Hepatocyte (in vitro differentiated cells): Measurements from ENCODE around the gene EEPD1.

ENCODE experiments used
- EZH2 ChIP-seq: fragments of 200-600 bp; sonication (generic); IDR thresholded peaks from 2 replicates; pipeline ENCODE4 v1.6.1; 2016; ENCODE audit warnings: antibody characterized with exemption, mild to moderate bottlenecking, borderline replicate concordance
- EZH2phosphoT487 ChIP-seq: fragments of 200-600 bp; sonication (generic); IDR thresholded peaks from one replicate; pipeline ENCODE4 v1.6.1; 2018; ENCODE audit warnings: antibody characterized with exemption, mild to moderate bottlenecking, low read depth, moderate library complexity; ENCODE audit not compliant: unreplicated experiment, severe bottlenecking
- TF ChIP-seq, protein P1 (sequence below): fragments of 200-600 bp; sonication (generic); IDR thresholded peaks from 2 replicates; pipeline ENCODE4 v1.5.1; 2016; ENCODE audit warnings: antibody characterized with exemption, mild to moderate bottlenecking; ENCODE audit not compliant: poor library complexity

DNA sequence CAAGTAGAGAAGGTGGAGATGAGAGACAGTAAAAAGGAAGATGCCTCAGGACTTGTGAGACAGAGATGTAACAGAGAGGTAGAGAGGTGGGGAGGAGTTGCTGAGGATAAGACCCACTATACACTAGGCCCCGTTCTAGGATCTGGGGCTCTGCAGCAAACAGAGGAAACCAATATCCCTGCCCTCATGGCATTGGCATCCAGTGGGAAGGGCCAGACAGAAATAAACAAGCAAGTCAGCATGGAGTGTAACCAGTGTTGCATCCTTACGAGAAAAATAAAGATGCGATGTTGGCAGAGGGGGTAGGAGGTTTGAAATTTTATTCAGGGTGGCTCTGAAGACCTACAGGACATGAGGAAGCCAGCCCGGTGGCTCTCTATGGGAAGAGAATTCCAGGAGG, 22.0 kb upstream of the EEPD1 start:
- TF ChIP-seq, protein P1, sequence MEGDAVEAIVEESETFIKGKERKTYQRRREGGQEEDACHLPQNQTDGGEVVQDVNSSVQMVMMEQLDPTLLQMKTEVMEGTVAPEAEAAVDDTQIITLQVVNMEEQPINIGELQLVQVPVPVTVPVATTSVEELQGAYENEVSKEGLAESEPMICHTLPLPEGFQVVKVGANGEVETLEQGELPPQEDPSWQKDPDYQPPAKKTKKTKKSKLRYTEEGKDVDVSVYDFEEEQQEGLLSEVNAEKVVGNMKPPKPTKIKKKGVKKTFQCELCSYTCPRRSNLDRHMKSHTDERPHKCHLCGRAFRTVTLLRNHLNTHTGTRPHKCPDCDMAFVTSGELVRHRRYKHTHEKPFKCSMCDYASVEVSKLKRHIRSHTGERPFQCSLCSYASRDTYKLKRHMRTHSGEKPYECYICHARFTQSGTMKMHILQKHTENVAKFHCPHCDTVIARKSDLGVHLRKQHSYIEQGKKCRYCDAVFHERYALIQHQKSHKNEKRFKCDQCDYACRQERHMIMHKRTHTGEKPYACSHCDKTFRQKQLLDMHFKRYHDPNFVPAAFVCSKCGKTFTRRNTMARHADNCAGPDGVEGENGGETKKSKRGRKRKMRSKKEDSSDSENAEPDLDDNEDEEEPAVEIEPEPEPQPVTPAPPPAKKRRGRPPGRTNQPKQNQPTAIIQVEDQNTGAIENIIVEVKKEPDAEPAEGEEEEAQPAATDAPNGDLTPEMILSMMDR, result no peak
- TF ChIP-seq EZH2phosphoT487 (no peak), EZH2 (no peak)
